HUES48 (cell line): Measurements from ENCODE around the gene ANTXR1.

Experiments used
- H3K27ac ChIP-seq: one replicate; pipeline ENCODE4 v1.7.0; 2013; ENCODE audit warnings: low read depth, low read length, inconsistent platforms
- H3K27me3 ChIP-seq: 2 replicates; pipeline ENCODE4 v1.6.1; 2013; ENCODE audit warnings: mild to moderate bottlenecking, low read length; ENCODE audit not compliant: control insufficient read depth, insufficient read depth
- H3K36me3 ChIP-seq: 2 replicates; pipeline ENCODE4 v1.6.1; 2013; ENCODE audit warnings: low read length; ENCODE audit not compliant: control insufficient read depth, insufficient read depth
- H3K4me1 ChIP-seq: 2 replicates; pipeline ENCODE4 v1.6.1; 2013; ENCODE audit warnings: mild to moderate bottlenecking, low read length; ENCODE audit not compliant: control insufficient read depth, insufficient read depth
- H3K4me3 ChIP-seq: 2 replicates; pipeline ENCODE4 v1.5.1; 2013; ENCODE audit warnings: mild to moderate bottlenecking, low read depth, low read length
- H3K9ac ChIP-seq: 2 replicates; pipeline ENCODE4 v1.6.1; 2013; ENCODE audit warnings: mild to moderate bottlenecking, low read depth, low read length, moderate library complexity
- H3K9me3 ChIP-seq: 2 replicates; pipeline ENCODE4 v1.6.1; 2013; ENCODE audit warnings: low read length; ENCODE audit not compliant: control insufficient read depth, insufficient read depth

ANTXR1 gene

GRCh38 chr2:69073928-69074570, 61.1 kb downstream of the ANTXR1 start:
- H3K27me3 ChIP-seq, result no peaks in the 10 kb centered on the region
- no peak overlapping the region for H3K9ac ChIP-seq
- H3K9me3 ChIP-seq, result no peaks in the 10 kb centered on the region
- H3K27ac ChIP-seq, result no peak overlapping the region
- no peak overlapping the region for H3K4me3 ChIP-seq
- peaks cover 42% of the 10 kb centered on the region for H3K36me3 ChIP-seq
- H3K4me1 ChIP-seq, result peaks cover 6% of the 10 kb centered on the region; the same call in 1 of the 2 replicates

GRCh38 chr2:69074918-69075317, 61.9 kb downstream of the ANTXR1 start:
- H3K9ac ChIP-seq, result no peak overlapping the region
- H3K27me3 ChIP-seq, result no peaks in the 10 kb centered on the region
- H3K4me3 ChIP-seq, result no peak overlapping the region
- H3K4me1 ChIP-seq, result peaks cover 6% of the 10 kb centered on the region; the same call in 1 of the 2 replicates
- peaks cover 42% of the 10 kb centered on the region for H3K36me3 ChIP-seq
- no peaks in the 10 kb centered on the region for H3K9me3 ChIP-seq
- H3K27ac ChIP-seq, result no peak overlapping the region

GRCh38 chr2:69075486-69075885, 62.5 kb downstream of the ANTXR1 start:
- Histone ChIP-seq H3K36me3 (peaks cover 42% of the 10 kb centered on the region), H3K27me3 (no peaks in the 10 kb centered on the region), H3K9me3 (no peaks in the 10 kb centered on the region), H3K27ac (no peak overlapping the region), H3K9ac (no peak overlapping the region), H3K4me1 (peaks cover 6% of the 10 kb centered on the region; the same call in 1 of the 2 replicates), H3K4me3 (no peak overlapping the region)

- Histone ChIP-seq H3K4me3 (no peak overlapping the region), H3K9ac (no peak overlapping the region), H3K4me1 (peaks cover 6% of the 10 kb centered on the region; the same call in 1 of the 2 replicates), H3K27ac (no peak overlapping the region), H3K36me3 (peaks cover 42% of the 10 kb centered on the region), H3K9me3 (no peaks in the 10 kb centered on the region), H3K27me3 (no peaks in the 10 kb centered on the region)
Observed at GRCh38 chr2:69076601-69077000, 63.6 kb downstream of the ANTXR1 start.

GRCh38 chr2:69077252-69077950, 64.4 kb downstream of the ANTXR1 start:
- no peaks in the 10 kb centered on the region for H3K27me3 ChIP-seq
- no peak overlapping the region for H3K9ac ChIP-seq
- peaks cover 6% of the 10 kb centered on the region; the same call in 1 of the 2 replicates for H3K4me1 ChIP-seq
- no peak overlapping the region for H3K27ac ChIP-seq
- peaks cover 47% of the 10 kb centered on the region for H3K36me3 ChIP-seq
- no peaks in the 10 kb centered on the region for H3K9me3 ChIP-seq
- no peak overlapping the region for H3K4me3 ChIP-seq

GRCh38 chr2:69080071-69080470, 67.1 kb downstream of the ANTXR1 start:
- H3K4me1 ChIP-seq, result peaks cover 6% of the 10 kb centered on the region; the same call in 1 of the 2 replicates
- no peak overlapping the region for H3K27ac ChIP-seq
- no peaks in the 10 kb centered on the region for H3K27me3 ChIP-seq
- H3K9ac ChIP-seq, result no peak overlapping the region
- no peaks in the 10 kb centered on the region for H3K9me3 ChIP-seq
- H3K36me3 ChIP-seq, result peaks cover 52% of the 10 kb centered on the region
- H3K4me3 ChIP-seq, result no peak overlapping the region

- Histone ChIP-seq H3K4me3 (no peak overlapping the region), H3K9ac (no peak overlapping the region), H3K4me1 (peaks cover 6% of the 10 kb centered on the region; the same call in 1 of the 2 replicates), H3K27me3 (no peaks in the 10 kb centered on the region), H3K27ac (no peak overlapping the region), H3K36me3 (peaks cover 46% of the 10 kb centered on the region), H3K9me3 (no peaks in the 10 kb centered on the region)
Observed at GRCh38 chr2:69081001-69081580, 68.1 kb downstream of the ANTXR1 start.

- Histone ChIP-seq H3K27me3 (no peaks in the 10 kb centered on the region), H3K9me3 (no peaks in the 10 kb centered on the region), H3K36me3 (peaks cover 40% of the 10 kb centered on the region), H3K4me3 (no peak overlapping the region), H3K4me1 (peaks cover 6% of the 10 kb centered on the region; the same call in 1 of the 2 replicates), H3K9ac (no peak overlapping the region), H3K27ac (no peak overlapping the region)
Observed at GRCh38 chr2:69081757-69082156, 68.8 kb downstream of the ANTXR1 start.

GRCh38 chr2:69082430-69082997, 69.5 kb downstream of the ANTXR1 start:
- Histone ChIP-seq H3K27me3 (no peaks in the 10 kb centered on the region), H3K36me3 (peaks cover 36% of the 10 kb centered on the region), H3K4me3 (no peak overlapping the region), H3K9me3 (no peaks in the 10 kb centered on the region), H3K27ac (no peak overlapping the region), H3K9ac (no peak overlapping the region), H3K4me1 (peaks cover 2% of the 10 kb centered on the region; the same call in 1 of the 2 replicates)

GRCh38 chr2:69083235-69083748, 70.3 kb downstream of the ANTXR1 start:
- H3K36me3 ChIP-seq, result peaks cover 28% of the 10 kb centered on the region
- no peak overlapping the region for H3K9ac ChIP-seq
- H3K27me3 ChIP-seq, result no peaks in the 10 kb centered on the region
- H3K4me1 ChIP-seq, result no peaks in the 10 kb centered on the region
- H3K9me3 ChIP-seq, result no peaks in the 10 kb centered on the region
- H3K4me3 ChIP-seq, result no peak overlapping the region
- no peak overlapping the region for H3K27ac ChIP-seq
